Subcutaneous abdominal adipose tissue (tissue), 5 donors: ENCODE data around the gene RAB11FIP4.

ENCODE experiments used
- H3K27ac ChIP-seq: one replicate; pipeline ENCODE4 v1.7.0; 2013; ENCODE audit warnings: low read depth, mild to moderate bottlenecking, inconsistent platforms, low read length, moderate library complexity
- H3K27me3 ChIP-seq, 5 donors: one replicate each; pipeline ENCODE4 v1.7.0; 2013; ENCODE audit warnings: low read length in 5 of 5, inconsistent platforms in 1 of 5; ENCODE audit not compliant: control insufficient read depth in 5 of 5, insufficient read depth in 4 of 5
- H3K36me3 ChIP-seq, 5 donors: one replicate each; pipeline ENCODE4 v1.7.0; 2013; ENCODE audit warnings: low read length in 5 of 5; ENCODE audit not compliant: control insufficient read depth in 5 of 5, insufficient read depth in 5 of 5
- H3K4me1 ChIP-seq, 5 donors: one replicate each; pipeline ENCODE4 v1.7.0; 2013; ENCODE audit warnings: low read length in 5 of 5, mild to moderate bottlenecking in 3 of 5, moderate library complexity in 1 of 5; ENCODE audit not compliant: control insufficient read depth in 5 of 5, insufficient read depth in 5 of 5
- H3K4me3 ChIP-seq, 5 donors: one replicate each; pipeline ENCODE4 v1.7.0; 2013; ENCODE audit warnings: low read length in 5 of 5, low read depth in 1 of 5
- H3K9ac ChIP-seq, 5 donors: one replicate each; pipeline ENCODE4 v1.7.0; 2013; ENCODE audit warnings: low read length in 5 of 5, mild to moderate bottlenecking in 4 of 5, moderate library complexity in 3 of 5
- H3K9me3 ChIP-seq, 5 donors: one replicate each; pipeline ENCODE4 v1.7.0; 2013; ENCODE audit warnings: low read length in 5 of 5; ENCODE audit not compliant: control insufficient read depth in 5 of 5
- donor health status: healthy.
- donor health status: healthy.
- donor health status: healthy.
- donor health status: healthy.
- donor health status: healthy.

RAB11FIP4 gene

GRCh38 chr17:31527606-31528005, 136.1 kb downstream of the RAB11FIP4 start:
- H3K4me1 ChIP-seq = peaks cover 0 to 9% (median 0%) of the 10 kb centered on the region in 5 donors
- no peak overlapping the region for H3K4me3 ChIP-seq
- H3K9me3 ChIP-seq = peaks cover 0 to 6% (median 2%) of the 10 kb centered on the region in 5 donors
- H3K27ac ChIP-seq = no peak overlapping the region
- no peak overlapping the region for H3K9ac ChIP-seq
- peaks cover 0 to 11% (median 0%) of the 10 kb centered on the region in 5 donors for H3K27me3 ChIP-seq
- no peaks in the 10 kb centered on the region for H3K36me3 ChIP-seq

DNA sequence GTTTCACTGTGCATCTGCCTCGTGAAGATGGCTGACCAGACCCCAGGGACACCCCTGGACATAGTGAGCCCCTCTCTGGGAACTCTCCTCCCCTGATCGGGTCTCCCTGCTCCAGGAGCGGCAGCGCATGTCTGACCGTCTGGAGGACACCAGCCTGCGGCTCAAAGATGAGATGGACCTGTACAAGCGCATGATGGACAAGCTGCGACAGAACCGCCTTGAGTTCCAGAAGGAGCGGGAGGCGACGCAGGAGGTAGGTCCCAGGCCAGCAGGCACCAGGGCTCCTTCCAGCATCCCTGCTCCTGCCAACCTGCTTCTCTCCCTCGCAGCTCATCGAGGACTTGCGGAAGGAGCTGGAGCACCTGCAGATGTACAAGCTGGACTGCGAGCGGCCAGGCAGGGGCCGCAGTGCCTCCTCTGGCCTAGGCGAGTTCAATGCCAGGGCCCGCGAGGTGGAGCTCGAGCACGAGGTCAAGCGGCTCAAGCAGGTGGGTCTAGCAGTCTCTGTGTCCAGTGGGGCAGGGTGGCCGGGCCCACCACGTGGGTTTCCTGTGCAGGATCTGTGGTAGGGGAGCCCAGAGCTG, 136.9 kb downstream of the RAB11FIP4 start:
- Histone ChIP-seq H3K27me3 (peaks cover 0 to 4% (median 0%) of the 10 kb centered on the region in 5 donors), H3K4me3 (no peak overlapping the region), H3K27ac (no peak overlapping the region), H3K9ac (no peak overlapping the region), H3K36me3 (no peaks in the 10 kb centered on the region), H3K9me3 (peaks cover 0 to 6% (median 2%) of the 10 kb centered on the region in 5 donors), H3K4me1 (peaks cover 0 to 9% (median 2%) of the 10 kb centered on the region in 5 donors)

- Histone ChIP-seq H3K4me3 (no peak overlapping the region), H3K27me3 (peaks cover 0 to 4% (median 0%) of the 10 kb centered on the region in 5 donors), H3K9me3 (no peaks in the 10 kb centered on the region), H3K4me1 (peaks cover 0 to 9% (median 6%) of the 10 kb centered on the region in 5 donors), H3K36me3 (no peaks in the 10 kb centered on the region), H3K27ac (no peak overlapping the region), H3K9ac (no peak overlapping the region)
Observed at GRCh38 chr17:31529841-31530251, 138.4 kb downstream of the RAB11FIP4 start.

DNA sequence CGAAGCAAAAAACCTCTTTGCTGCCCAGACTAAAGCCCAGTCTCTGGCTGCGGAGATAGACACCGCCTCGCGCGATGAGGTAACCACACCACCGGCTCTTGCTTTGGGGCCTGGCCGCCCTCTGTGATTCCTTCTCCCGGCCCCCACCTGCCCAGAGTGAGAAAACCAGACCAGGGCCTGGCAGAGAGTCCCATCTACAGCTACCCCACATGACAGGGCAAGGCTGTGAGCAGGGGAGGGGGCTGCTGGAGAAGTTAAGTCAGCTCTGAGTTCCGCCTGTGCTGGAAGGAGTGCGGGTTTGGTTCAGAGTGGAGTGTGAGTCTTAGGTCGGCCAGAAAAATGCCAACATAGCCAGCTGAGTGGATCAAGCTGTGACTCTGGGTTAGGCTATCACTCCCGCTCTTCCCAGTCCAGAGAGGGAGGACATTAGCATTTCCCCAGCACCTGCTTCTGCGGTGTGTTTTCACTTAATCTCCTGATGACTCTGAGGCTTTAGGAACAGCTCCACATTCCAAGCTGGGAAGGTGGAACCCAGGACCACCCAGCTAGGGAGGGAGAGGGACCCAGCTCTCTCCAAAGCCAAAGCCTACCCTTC, 139.0 kb downstream of the RAB11FIP4 start:
- Histone ChIP-seq H3K9me3 (no peaks in the 10 kb centered on the region), H3K27ac (no peak overlapping the region), H3K36me3 (no peaks in the 10 kb centered on the region), H3K9ac (no peak overlapping the region), H3K4me3 (no peak overlapping the region), H3K4me1 (peaks cover 0 to 6% (median 4%) of the 10 kb centered on the region in 5 donors), H3K27me3 (peaks cover 0 to 2% (median 0%) of the 10 kb centered on the region in 5 donors)

DNA sequence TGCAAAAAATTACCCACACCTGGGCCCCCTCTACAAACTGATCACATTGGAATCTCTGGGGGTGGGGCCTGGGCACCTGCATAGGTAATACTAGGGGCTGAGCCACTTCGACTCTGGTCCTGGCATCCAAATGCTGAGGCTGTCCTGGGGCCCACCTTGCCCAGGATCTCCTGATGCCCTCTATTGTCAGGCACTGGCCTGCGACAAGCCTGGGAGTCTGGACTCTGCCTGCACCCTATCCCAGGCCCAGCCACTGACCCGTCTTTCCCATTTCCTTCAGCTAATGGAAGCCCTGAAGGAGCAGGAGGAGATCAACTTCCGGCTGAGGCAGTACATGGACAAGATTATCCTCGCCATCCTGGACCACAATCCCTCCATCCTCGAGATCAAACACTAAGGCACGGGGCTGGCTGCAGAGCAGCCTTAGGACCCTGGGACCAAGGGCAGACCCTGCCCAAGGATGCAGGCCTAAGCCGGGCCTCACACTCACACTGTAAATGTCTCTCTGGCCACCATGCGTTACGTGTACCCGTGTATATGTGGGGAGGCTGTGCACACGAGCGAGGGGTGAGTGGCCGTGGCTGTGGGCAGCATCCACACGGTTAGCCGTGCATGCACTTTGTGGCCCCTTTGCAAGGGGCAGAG, 140.0 kb downstream of the RAB11FIP4 start:
- Histone ChIP-seq H3K4me3 (no peak overlapping the region), H3K4me1 (peaks cover 0 to 6% (median 4%) of the 10 kb centered on the region in 5 donors), H3K9me3 (no peaks in the 10 kb centered on the region), H3K27me3 (no peaks in the 10 kb centered on the region), H3K9ac (no peak overlapping the region), H3K27ac (no peak overlapping the region), H3K36me3 (no peaks in the 10 kb centered on the region)

- no peak overlapping the region for H3K9ac ChIP-seq
- H3K4me1 ChIP-seq = peaks cover 0 to 6% (median 4%) of the 10 kb centered on the region in 5 donors
- no peak overlapping the region for H3K4me3 ChIP-seq
- no peak overlapping the region for H3K27ac ChIP-seq
- H3K27me3 ChIP-seq = no peaks in the 10 kb centered on the region
- no peaks in the 10 kb centered on the region for H3K36me3 ChIP-seq
- H3K9me3 ChIP-seq = no peaks in the 10 kb centered on the region
Observed at GRCh38 chr17:31532081-31532480, 140.6 kb downstream of the RAB11FIP4 start.

- H3K4me3 ChIP-seq = no peak overlapping the region
- H3K9ac ChIP-seq = no peak overlapping the region
- peaks cover 0 to 6% (median 5%) of the 10 kb centered on the region in 5 donors for H3K4me1 ChIP-seq
- H3K27ac ChIP-seq = no peak overlapping the region
- no peaks in the 10 kb centered on the region for H3K27me3 ChIP-seq
- no peaks in the 10 kb centered on the region for H3K9me3 ChIP-seq
- no peaks in the 10 kb centered on the region for H3K36me3 ChIP-seq
Observed at GRCh38 chr17:31532526-31532925, 141.1 kb downstream of the RAB11FIP4 start.

DNA sequence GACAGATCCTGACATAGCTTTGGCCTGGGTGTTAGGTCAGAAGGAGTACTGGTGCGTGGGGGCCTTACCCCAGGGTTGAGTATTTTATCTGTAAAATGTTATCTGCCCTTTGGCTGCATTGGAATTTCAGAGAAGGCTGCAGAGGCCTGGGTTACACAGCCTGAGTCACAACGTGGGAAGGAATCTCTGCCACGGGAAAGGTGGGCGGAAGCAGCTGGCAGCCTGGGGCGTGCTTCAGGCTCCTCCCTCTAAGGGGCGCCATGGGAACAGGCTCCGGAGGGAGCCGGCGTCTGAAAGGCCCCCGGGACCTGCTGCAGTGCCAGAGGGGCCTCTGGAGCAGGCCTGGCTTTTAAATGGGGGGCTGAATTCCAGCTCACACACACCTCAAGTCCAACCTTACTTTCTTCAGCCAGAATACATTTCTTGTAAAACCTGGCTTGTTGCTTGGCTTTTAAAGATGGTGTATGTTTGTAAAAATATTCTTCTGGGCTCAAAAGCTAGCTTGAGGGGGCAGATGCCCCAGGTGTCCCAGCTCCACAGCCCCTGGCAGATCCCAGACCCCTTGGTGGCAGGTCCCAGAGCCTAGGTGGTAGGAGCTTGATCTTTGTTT, 142.2 kb downstream of the RAB11FIP4 start:
- H3K9ac ChIP-seq = no peak overlapping the region
- no peaks in the 10 kb centered on the region for H3K36me3 ChIP-seq
- no peak overlapping the region for H3K27ac ChIP-seq
- H3K4me1 ChIP-seq = peaks cover 0 to 14% (median 9%) of the 10 kb centered on the region in 5 donors
- H3K27me3 ChIP-seq = no peaks in the 10 kb centered on the region
- H3K4me3 ChIP-seq = no peak overlapping the region
- no peaks in the 10 kb centered on the region for H3K9me3 ChIP-seq

- peaks cover 0 to 14% (median 9%) of the 10 kb centered on the region in 5 donors for H3K4me1 ChIP-seq
- H3K9me3 ChIP-seq = no peaks in the 10 kb centered on the region
- no peak overlapping the region for H3K27ac ChIP-seq
- no peaks in the 10 kb centered on the region for H3K27me3 ChIP-seq
- H3K9ac ChIP-seq = no peak overlapping the region
- H3K36me3 ChIP-seq = no peaks in the 10 kb centered on the region
- no peak overlapping the region for H3K4me3 ChIP-seq
Observed at GRCh38 chr17:31534223-31534888, 142.9 kb downstream of the RAB11FIP4 start.
